Measurements from ENCODE around the gene ATP23. TPM values are rescaled to one million over a fixed set of nuclear protein-coding genes. Genes with fewer than 3 reads are reported as not detected.

Gene ATP23
- polyA plus RNA-seq, 1 experiment, result 6.7 TPM

DNA sequence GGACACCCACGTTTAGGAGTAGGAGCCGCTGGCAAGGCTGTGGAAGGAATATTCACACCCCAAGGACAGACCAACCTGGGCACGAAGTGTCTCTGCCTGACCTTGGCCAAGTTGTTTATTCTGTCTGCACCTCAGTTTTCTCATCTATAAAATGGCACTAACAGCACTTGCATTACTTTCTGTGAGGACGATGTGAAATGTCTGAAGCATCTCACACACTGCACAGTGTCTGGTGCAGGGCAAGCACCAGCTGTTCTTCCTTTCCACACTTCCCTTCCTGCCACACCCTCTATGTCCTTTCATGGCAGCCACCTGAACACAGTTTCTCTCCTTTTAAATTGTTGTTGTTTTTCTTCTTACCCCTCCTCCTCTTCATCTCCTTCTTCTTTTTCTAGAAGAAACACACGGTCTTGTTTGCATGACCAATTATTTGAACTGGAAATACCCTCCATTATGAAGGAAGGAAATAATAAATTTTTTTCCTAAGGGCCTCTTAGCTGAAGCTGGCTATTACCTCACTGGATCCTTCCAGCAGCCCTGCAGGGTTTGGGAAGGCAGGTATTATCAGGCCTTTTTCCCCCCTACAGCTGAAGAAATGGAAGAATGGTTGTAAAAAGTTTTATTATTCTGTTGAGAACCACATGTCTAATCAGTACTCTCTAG is 42.9 kb upstream of the ATP23 start:
- DNase-seq (ENCODE audit: low read depth), result no peak
- POLR2A ChIA-PET, result no interaction called here
- Histone ChIP-seq H3K36me3 (ENCODE audit: control insufficient read depth, insufficient read depth, low read length) (no peaks in the 10 kb centered on the region), H3K27me3 (ENCODE audit: control insufficient read depth, insufficient read depth, low read length) (no peaks in the 10 kb centered on the region), H3K4me3 (ENCODE audit: low read depth, low read length) (no peak overlapping the region)
- TF ChIP-seq, protein P1, sequence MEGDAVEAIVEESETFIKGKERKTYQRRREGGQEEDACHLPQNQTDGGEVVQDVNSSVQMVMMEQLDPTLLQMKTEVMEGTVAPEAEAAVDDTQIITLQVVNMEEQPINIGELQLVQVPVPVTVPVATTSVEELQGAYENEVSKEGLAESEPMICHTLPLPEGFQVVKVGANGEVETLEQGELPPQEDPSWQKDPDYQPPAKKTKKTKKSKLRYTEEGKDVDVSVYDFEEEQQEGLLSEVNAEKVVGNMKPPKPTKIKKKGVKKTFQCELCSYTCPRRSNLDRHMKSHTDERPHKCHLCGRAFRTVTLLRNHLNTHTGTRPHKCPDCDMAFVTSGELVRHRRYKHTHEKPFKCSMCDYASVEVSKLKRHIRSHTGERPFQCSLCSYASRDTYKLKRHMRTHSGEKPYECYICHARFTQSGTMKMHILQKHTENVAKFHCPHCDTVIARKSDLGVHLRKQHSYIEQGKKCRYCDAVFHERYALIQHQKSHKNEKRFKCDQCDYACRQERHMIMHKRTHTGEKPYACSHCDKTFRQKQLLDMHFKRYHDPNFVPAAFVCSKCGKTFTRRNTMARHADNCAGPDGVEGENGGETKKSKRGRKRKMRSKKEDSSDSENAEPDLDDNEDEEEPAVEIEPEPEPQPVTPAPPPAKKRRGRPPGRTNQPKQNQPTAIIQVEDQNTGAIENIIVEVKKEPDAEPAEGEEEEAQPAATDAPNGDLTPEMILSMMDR (IDR thresholded peaks at IDR 0.05; ENCODE audit: insufficient read depth, low read depth, low read length), result no peak
- CTCF ChIA-PET, result interaction anchor here (1.0 to 5.0 kb wide), 4 partner anchors 62 to 105 kb away, joined by 4 to 24 read pairs (median 8); no protein-coding TSS in a partner anchor

DNA sequence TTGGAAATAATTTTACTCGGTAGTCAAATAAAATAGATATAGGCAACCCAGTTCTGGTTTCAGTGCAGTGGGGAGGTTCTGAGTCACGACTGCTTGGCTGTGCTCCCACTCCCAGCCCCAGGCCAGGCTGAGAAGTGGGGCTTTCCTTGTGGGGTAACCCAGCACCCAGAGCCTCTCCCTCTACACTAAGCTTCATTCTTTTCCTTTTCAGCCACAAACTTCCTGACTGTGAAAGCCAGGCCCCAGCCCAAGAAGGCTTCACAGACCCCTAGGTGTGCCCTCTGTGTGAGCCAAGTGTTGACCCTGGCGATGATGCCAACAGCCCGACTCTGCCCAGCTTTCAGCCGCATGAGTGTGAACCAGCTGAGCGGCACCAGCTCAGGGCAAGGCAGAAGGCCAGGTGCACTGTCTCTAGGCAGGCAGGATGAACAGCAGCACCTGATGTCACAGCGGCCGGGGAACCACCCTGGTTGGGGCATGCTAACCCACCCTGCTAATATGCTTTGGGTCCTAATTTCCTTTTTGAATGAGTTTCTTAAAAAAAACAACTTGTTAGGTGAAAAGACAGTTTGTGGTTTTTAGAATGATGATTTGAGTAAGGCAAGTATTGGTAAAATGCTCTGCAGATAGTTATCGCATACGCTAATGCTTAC is 42.2 kb upstream of the ATP23 start:
- no peak for DNase-seq (ENCODE audit: low read depth)
- no peak overlapping the region for H3K4me3 ChIP-seq (ENCODE audit: low read depth, low read length)
- TF ChIP-seq, protein P1 (IDR thresholded peaks at IDR 0.05; ENCODE audit: insufficient read depth, low read depth, low read length), result no peak

DNA sequence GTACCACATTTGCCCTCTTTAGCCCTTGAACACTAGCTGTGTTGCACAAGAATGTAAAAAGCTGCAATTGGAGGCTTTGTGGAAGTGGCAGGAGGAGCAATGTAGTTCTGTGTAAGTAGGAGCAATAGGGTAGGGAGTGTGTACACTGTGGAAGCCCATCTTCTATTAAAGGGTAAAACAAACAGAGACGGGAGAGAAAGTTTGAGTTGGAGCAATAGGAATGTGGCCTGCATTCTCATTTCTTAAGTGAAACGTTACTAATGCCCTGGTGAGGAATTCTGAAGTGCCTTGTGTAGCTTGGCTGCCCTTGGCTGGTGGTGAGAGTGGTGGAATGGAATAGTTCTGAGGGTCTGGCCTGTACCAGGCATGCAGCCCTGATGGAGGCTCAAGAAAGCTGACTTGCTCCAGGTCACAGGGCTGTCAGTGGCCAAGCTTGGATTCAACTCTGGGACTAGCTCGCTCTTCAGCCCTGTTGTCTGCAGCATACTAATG is 38.8 kb upstream of the ATP23 start:
- Histone ChIP-seq H3K36me3 (ENCODE audit: control insufficient read depth, insufficient read depth, low read length) (no peaks in the 10 kb centered on the region), H3K4me3 (ENCODE audit: low read depth, low read length) (no peak overlapping the region), H3K27me3 (ENCODE audit: control insufficient read depth, insufficient read depth, low read length) (no peaks in the 10 kb centered on the region)
- no peak for DNase-seq (ENCODE audit: low read depth)
- TF ChIP-seq, protein P1 (IDR thresholded peaks at IDR 0.05; ENCODE audit: insufficient read depth, low read depth, low read length), result no peak
- ChIA-PET CTCF (interaction anchor here (1.0 to 8.6 kb wide), 10 partner anchors 55 to 146 kb away, joined by 3 to 92 read pairs (median 6); partner anchors contain the start of genes AVIL, CTDSP2 and TSFM), POLR2A (no interaction called here)

More for the DNA sequence above, 42.2 kb upstream of the ATP23 start:
- ChIA-PET CTCF (interaction anchor here (0.8 to 5.0 kb wide), 5 partner anchors 63 to 105 kb away, joined by 3 to 24 read pairs (median 5); no protein-coding TSS in a partner anchor), POLR2A (no interaction called here)
- Histone ChIP-seq H3K27me3 (ENCODE audit: control insufficient read depth, insufficient read depth, low read length) (no peaks in the 10 kb centered on the region), H3K36me3 (ENCODE audit: control insufficient read depth, insufficient read depth, low read length) (no peaks in the 10 kb centered on the region)

DNA sequence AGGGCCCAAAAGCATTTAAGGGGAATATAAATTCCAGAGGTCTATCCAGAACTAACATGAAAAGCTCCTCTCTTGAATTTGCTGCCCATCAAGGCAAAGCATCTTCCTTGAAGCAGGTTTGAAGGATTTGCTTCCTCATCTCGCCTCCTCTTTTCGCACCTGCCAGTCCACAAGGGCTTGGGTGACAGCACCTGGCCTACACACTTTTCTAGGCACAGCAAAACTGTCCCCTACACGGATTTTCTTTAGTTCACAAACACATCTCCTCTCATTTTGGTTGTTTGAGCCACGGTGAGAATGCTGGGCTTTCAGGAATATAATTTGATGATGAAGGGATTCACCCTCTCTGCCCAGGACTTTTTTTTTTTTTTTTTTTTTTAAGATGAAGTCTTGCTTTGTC is 36.9 kb upstream of the ATP23 start:
- TF ChIP-seq, protein P1 (IDR thresholded peaks at IDR 0.05; ENCODE audit: insufficient read depth, low read depth, low read length), result no peak
- POLR2A ChIA-PET, result no interaction called here
- H3K27me3 ChIP-seq (ENCODE audit: control insufficient read depth, insufficient read depth, low read length), result no peaks in the 10 kb centered on the region
- no peak for DNase-seq (ENCODE audit: low read depth)
- CTCF ChIA-PET, result interaction anchor here (0.7 to 8.6 kb wide), 20 partner anchors 8 to 172 kb away, joined by 3 to 92 read pairs (median 4); partner anchors contain the start of genes AVIL, CTDSP2 and TSFM
- H3K36me3 ChIP-seq (ENCODE audit: control insufficient read depth, insufficient read depth, low read length), result no peaks in the 10 kb centered on the region
- H3K4me3 ChIP-seq (ENCODE audit: low read depth, low read length), result no peak overlapping the region
